GM15510 (cell line): ENCODE results near the gene SP8.

ENCODE experiments used
- POLR2A ChIP-seq: IDR thresholded peaks from 3 replicates; pipeline ENCODE4 v1.6.1; 2011; ENCODE audit warnings: borderline replicate concordance; ENCODE audit not compliant: insufficient read length; ENCODE audit errors: extremely low read depth

The SP8 gene

DNA sequence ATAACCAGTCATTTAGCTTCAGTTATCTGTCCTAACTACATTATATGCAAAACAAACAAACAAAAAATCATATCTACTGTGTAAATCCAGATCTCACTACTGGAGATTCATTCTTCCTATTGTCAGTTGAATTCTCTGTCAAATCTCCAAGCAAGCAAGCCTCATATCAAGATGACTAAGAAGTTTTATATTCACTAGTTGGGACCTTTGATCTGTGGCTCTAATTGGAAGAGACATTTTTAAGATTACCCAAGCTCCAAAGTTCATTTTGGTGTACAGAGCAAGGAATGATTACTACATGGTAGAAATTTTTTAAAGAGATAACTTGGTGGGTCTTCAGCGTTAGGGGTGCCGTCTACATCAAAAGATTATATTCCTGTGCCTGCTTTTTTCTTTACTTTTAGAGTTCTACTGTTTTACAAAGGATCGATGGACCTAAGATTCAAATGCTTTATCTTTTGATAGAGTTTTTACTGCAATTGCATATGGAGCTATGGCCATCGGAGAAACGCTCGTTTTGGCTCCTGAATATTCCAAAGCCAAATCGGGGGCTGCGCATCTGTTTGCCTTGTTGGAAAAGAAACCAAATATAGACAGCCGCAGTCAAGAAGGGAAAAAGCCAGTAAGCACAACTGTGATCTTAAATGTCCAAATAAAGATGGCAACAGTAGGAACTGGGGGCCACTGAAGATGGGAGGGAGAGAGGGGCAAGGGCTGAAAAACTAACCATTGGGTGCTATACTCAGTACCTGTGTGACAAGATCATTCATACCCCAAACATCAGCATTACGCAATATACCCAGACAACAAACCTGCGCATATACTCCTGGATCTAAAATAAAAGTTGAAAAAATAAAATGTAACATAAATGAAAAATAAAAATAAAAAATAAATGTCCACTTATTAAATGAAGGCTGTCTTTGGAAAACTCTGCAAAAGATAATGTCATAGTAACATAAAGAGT lies 47.9 kb downstream of the SP8 start:
- no peak for TF ChIP-seq POLR2A

DNA sequence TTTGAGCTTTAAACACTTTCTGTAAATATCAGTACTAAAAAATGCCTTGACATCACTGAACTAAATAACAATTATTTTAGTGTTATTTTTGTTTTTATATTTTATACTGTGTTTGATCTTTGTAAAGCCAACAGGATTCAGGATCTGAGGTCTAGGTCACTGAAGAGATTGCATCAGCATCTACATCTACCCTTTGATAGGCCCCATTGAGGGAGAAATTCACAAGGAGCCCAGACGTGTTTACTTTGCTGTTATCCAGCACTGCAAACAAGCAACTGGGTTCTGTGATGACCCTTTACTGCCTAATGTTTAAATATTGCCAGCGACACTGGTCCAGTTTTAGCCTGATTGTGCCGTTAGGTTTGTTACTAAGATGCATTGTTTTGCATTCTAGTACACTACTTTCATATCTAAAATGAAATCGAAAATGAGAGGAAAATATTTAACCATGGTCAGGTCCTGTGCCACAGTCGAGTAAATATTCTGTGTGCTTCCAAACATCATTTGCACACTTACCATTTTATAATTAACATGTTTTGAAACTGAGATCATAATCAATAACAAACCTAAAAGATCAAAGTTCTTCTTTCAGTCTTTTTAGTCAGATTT lies 48.7 kb downstream of the SP8 start:
- TF ChIP-seq POLR2A, result no peak

GRCh38 chr7:20735346-20736065 lies 51.2 kb downstream of the SP8 start:
- TF ChIP-seq POLR2A, result no peak
